GM20431 (cell line): Measurements from ENCODE around the gene C20orf204.
"Not testable (repeated sequence)": the region's sequence is repeated elsewhere in the genome, so short reads cannot be mapped to it uniquely, and the experiment has no call there.

ENCODE experiments used
- in situ Hi-C: fragments of 300-500 bp; cut with MseI, MboI; formaldehyde crosslinking; loops from one replicate; pipeline ENCODE4 v1.15.0; 2020; ENCODE audit warnings: low sequenced_read_pairs; ENCODE audit not compliant: unreplicated experiment

C20orf204 gene

GRCh38 chr20:64079273-64080012, 43.5 kb downstream of the C20orf204 start, which contains the start of gene RGS19:
RGS19 (minus strand) TSS chr20:64079518; CDS start chr20:64076886, 2,632 bp downstream.
- in situ Hi-C loops = no loop called here

DNA sequence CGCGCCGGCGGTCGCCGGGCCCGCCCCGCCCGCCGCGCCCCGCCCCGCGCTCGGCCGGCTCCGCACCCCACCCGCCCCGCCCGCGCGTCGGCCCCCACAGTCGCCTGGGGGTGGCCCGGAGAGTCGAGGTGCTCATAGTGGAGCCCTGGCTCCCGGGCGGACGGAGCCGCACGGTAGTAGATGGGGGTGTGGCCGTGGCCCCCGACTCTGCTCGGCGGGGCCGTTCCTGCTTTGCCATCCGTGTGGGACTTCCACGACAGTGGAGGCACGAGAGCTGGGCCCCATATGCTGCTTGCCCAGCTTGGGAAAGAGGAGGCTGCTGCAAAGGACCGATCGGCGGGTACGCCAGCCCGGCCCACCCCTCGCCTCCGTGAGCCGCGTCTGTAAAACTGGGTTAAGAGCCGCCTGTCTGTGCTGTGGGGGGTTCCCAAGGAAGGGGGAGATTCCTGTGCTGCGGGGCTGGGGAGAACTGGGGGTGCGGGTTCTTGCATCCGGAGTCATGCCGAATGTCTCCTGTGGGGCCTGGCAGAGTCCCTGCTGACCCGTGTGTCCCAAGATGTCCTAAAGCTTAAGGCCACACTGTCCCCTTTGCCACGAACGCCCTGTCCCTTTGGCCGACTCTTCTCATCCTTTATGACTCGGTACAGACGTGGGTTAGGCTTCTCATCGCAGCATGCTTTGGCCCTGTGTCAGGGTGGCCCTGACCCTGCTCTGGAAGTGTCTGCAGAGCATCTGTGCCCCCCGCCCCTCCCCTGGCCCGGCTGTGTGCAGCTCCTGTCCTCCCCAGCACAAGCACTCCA, 44.2 kb downstream of the C20orf204 start, which contains the start of gene OPRL1:
OPRL1 (plus strand) TSS at position 70 of the 800 bp plus-strand sequence. CDS start 12,639 bp downstream, outside the sequence.
- in situ Hi-C loops = no loop called here

- in situ Hi-C loops = no loop called here
These were observed 45.0 kb downstream of the C20orf204 start for GRCh38 chr20:64080813-64081623.

DNA sequence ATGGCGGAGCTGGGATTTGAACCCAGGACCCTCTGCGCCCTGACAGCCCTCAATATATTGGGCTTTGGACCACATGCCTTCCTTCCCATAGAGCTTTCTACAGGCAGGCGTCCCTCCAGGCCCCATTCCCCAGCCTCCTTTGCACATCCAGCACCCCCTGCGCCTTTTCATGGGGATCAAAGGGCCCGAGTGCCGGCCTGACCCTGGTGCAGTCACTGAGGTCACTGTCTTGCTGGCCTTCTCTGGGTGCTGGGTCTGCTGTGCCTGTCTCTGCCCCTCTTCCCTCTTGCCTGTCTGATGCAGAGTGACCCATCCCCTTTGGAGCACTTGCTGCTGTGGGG, 45.6 kb downstream of the C20orf204 start:
- in situ Hi-C loops = no loop called here

- in situ Hi-C loops = no loop called here
These were observed 46.2 kb downstream of the C20orf204 start for GRCh38 chr20:64082126-64082731.

DNA sequence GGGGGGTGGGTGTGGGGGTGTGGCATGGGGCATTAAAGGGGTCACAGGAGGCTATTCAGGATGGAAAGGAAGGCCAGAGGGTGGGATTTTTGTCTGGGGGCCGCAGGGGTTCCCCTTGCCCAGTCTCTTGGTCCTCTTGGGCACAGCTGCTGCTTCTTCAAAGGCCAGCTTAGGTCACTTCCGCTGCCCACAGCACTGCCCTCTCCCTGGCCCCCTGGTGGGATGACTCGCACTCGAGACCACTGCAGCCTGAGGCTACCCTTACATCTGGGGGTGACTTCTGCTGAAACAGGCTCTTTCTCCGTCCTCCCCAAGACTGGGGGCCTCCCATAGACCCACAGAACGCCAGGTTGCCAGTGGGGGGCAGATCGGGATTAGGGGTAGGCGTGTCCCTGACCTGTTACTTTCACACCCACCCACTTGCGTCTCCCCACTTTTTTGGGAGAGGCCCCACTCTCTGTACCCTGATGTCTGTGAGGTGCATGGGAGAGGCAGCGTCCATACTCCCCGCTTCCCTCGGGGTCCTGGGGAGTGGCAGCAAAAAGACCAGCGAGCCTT, 46.9 kb downstream of the C20orf204 start:
- in situ Hi-C loops = no loop called here

GRCh38 chr20:64083378-64083803, 47.4 kb downstream of the C20orf204 start:
- in situ Hi-C loops = no loop called here

- in situ Hi-C loops = no loop called here
These were observed 48.1 kb downstream of the C20orf204 start, which contains the start of gene LKAAEAR1 for GRCh38 chr20:64083804-64084684. LKAAEAR1 (minus strand) TSS chr20:64084398; CDS start chr20:64084219, 179 bp downstream.

GRCh38 chr20:64084685-64085152, 48.7 kb downstream of the C20orf204 start:
- in situ Hi-C loops = no loop called here

DNA sequence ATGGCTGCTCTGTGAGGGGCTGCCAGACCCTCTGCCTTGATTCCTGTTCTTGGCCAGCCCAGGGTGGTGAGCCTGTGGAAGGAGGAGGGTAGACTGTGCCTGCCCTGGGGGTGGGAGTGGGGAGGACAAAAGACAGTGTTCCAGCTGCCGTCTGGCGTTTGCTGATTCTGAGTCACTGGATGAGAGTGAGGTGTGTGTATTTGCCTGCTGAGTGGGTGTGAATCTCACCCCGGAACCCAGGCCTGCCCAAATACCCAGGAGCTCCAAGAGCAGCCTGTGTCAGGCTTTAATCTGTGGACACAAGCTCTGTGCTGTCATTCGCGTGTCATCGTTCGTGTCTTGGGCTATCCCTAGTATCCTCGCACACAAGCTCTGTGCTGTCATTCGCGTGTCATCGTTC, 50.8 kb downstream of the C20orf204 start:
- in situ Hi-C loops = no loop called here

DNA sequence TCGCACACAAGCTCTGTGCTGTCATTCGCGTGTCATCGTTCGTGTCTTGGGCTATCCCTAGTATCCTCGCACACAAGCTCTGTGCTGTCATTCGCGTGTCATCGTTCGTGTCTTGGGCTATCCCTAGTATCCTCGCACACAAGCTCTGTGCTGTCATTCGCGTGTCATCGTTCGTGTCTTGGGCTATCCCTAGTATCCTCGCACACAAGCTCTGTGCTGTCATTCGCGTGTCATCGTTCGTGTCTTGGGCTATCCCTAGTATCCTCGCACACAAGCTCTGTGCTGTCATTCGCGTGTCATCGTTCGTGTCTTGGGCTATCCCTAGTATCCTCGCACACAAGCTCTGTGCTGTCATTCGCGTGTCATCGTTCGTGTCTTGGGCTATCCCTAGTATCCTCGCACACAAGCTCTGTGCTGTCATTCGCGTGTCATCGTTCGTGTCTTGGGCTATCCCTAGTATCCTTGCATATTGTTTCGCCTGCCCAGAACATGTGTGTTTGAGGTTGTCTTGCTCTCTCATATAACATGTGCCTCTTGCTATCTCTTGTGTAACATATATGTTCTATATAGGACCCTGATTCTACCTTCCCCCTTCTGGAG, 51.3 kb downstream of the C20orf204 start:
- in situ Hi-C loops = not testable (repeated sequence)

GRCh38 chr20:64088586-64088985, 52.6 kb downstream of the C20orf204 start:
- in situ Hi-C loops = not testable (repeated sequence)
